CD4-positive, alpha-beta T cell (primary cell): ENCODE results near the gene RRAD. TPM values are rescaled to one million over a fixed set of nuclear protein-coding genes. Genes with fewer than 3 reads are reported as not detected.

ENCODE experiments used
- ATAC-seq: fragments of 200-7000 bp; cut with Tn5 transposase; one replicate; pipeline ENCODE4 v1.10.0; 2022; ENCODE audit warnings: mild to moderate bottlenecking; ENCODE audit not compliant: poor library complexity
- CTCF ChIA-PET: fragments of 350-600 bp; sonication (Branson Sonifier 250); formaldehyde crosslinking; loops from one replicate; lab custom pipeline; 2021; ENCODE audit warnings: antibody characterized with exemption, inconsistent platforms; lab: Charles Lee
- POLR2A ChIA-PET: fragments of 350-600 bp; sonication (Branson Sonifier 250); formaldehyde crosslinking; loops from one replicate; lab custom pipeline; 2021; ENCODE audit warnings: antibody characterized with exemption, inconsistent platforms; lab: Charles Lee
- DNase-seq, 14 experiments: peaks; one replicate each; pipeline ENCODE4 v3.0.0-alpha.2; 2013 to 2020; ENCODE audit warnings: mixed read lengths in 2 of 14
- H3K27ac ChIP-seq, 2 donors: one replicate each; pipeline versions ENCODE4 v1.5.1 to v1.7.0; 2013; ENCODE audit warnings: low read length in 2 of 2, low read depth in 1 of 2, mild to moderate bottlenecking in 1 of 2
- H3K27me3 ChIP-seq, 2 experiments: 1 replicate in 1 of 2; 2 replicates in 1 of 2; pipeline versions ENCODE4 v1.6.1 to v1.7.0; 2013; ENCODE audit warnings: low read length in 2 of 2, control low read depth in 1 of 2, mild to moderate bottlenecking in 1 of 2, moderate library complexity in 1 of 2; ENCODE audit not compliant: insufficient read depth in 2 of 2, control insufficient read depth in 1 of 2
- H3K36me3 ChIP-seq: one replicate; pipeline ENCODE4 v1.6.1; 2013; ENCODE audit warnings: low read length, control low read depth; ENCODE audit not compliant: insufficient read depth
- H3K4me1 ChIP-seq: one replicate; pipeline ENCODE4 v1.6.1; 2013; ENCODE audit warnings: low read length, control low read depth; ENCODE audit not compliant: insufficient read depth
- H3K4me3 ChIP-seq: one replicate; pipeline ENCODE4 v1.5.1; 2013; ENCODE audit warnings: mild to moderate bottlenecking, low read length, moderate library complexity
- H3K9me3 ChIP-seq, 2 experiments: 1 replicate in 1 of 2; 2 replicates in 1 of 2; pipeline versions ENCODE4 v1.6.1 to v1.7.0; 2013; ENCODE audit warnings: low read length in 2 of 2, mild to moderate bottlenecking in 2 of 2, control low read depth in 1 of 2, moderate library complexity in 1 of 2; ENCODE audit not compliant: control insufficient read depth in 1 of 2, insufficient read depth in 1 of 2
- H3K27ac Mint-ChIP-seq: one replicate; pipeline ENCODE4 v1.8.0; 2020; ENCODE audit warnings: mixed read lengths
- H3K27me3 Mint-ChIP-seq: one replicate; pipeline ENCODE4 v1.8.0; 2021; ENCODE audit warnings: mixed read lengths
- H3K36me3 Mint-ChIP-seq: one replicate; pipeline ENCODE4 v1.8.0; 2021; ENCODE audit warnings: low read depth, mixed read lengths
- H3K4me1 Mint-ChIP-seq: one replicate; pipeline ENCODE4 v1.8.0; 2021; ENCODE audit warnings: low read depth, mixed read lengths
- H3K4me3 Mint-ChIP-seq: one replicate; pipeline ENCODE4 v1.8.0; 2020; ENCODE audit warnings: mild to moderate bottlenecking, mixed read lengths
- H3K9me3 Mint-ChIP-seq: one replicate; pipeline ENCODE4 v1.8.0; 2020; ENCODE audit warnings: mixed read lengths
- CTCF ChIP-seq: fragments of 200-600 bp; IDR thresholded peaks from one replicate; pipeline ENCODE4 v1.8.0; 2022; ENCODE audit warnings: antibody characterized with exemption, mild to moderate bottlenecking
- intact Hi-C, 2 experiments: fragments of 100-400 bp; cut with DNase I in 1 of 2; cut with micrococcal nuclease in 1 of 2; formaldehyde crosslinking; loops; one replicate each; pipeline versions ENCODE4 v1.15.1 to v1.9.0; 2023 to 2025; cut with DNase I, micrococcal nuclease
- total RNA-seq, 174 experiments: library from RNA in 2 of 174; stranded (reverse) in 2 of 174; gene quantifications; one replicate each; pipeline ENCODE4 v1.2.3 and lab custom pipeline; 2021 to 2026

Gene RRAD
- total RNA-seq, 2 experiments from 2014 or later: 0.28 to 0.49 TPM

DNA sequence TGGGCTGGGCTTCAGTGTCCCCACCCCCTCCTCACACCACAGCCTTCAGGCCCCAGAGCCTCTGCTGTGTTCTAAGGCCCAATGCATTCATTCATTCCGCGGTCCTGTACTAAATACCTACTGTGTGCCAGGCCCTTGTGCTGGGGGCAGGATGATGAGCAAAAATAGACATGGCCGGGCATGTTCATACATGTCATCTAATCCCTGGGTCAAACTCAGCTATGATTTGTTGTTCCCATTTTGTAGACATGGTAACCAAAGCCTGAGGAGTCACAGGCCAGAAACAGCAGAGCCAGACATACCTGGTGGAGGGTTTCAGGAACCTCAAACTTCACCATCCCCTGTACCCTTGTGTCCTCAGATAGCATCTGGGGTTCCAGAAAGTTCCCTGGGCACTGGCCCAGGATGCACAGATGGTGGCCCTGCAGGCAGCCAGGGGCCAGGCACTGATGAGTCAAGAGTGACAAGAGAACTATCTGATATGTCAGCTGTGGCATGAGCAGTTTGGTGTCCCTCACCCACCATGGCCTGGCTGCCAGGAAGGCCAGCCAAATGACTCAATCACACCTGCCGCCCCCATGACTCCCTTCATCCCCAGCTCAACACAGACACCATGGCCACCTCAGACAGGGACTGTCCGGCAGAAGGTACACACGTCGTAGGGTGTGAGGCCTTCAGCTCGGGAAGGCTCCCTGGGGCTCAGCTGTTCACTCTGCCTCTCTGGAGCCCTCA, 2.7 kb upstream of the RRAD start:
- Histone ChIP-seq H3K27me3 (peaks cover 28 to 29% of the 10 kb centered on the region in 2 experiments), H3K36me3 (peaks cover 11% of the 10 kb centered on the region), H3K27ac (no peak overlapping the region), H3K9me3 (peaks cover 0 to 5% of the 10 kb centered on the region in 2 experiments), H3K4me1 (peaks cover 28% of the 10 kb centered on the region), H3K4me3 (no peak overlapping the region)
- no peaks in the 10 kb centered on the region for H3K9me3 Mint-ChIP-seq
- H3K36me3 Mint-ChIP-seq: peaks cover 23% of the 10 kb centered on the region
- POLR2A ChIA-PET: interaction anchor here (0.7 kb wide), 1 partner anchor 41 kb away, joined by 3 read pairs; no protein-coding TSS in a partner anchor
- intact Hi-C loops: loop anchor here in 1 of 2 experiments (2.0 kb wide), 1 partner anchor 33 kb away; no protein-coding TSS in a partner anchor
- H3K4me1 Mint-ChIP-seq: peaks cover 22% of the 10 kb centered on the region
- peaks cover 45% of the 10 kb centered on the region for H3K27me3 Mint-ChIP-seq
- no peak for DNase-seq
- H3K4me3 Mint-ChIP-seq: no peak overlapping the region
- H3K27ac Mint-ChIP-seq: no peak overlapping the region
- ATAC-seq: no peak
- TF ChIP-seq CTCF: no peak
- CTCF ChIA-PET: interaction anchor here (1.1 to 1.4 kb wide), 3 partner anchors 33 to 97 kb away, joined by 3 to 8 read pairs (median 6); partner anchors contain the start of gene NAE1

DNA sequence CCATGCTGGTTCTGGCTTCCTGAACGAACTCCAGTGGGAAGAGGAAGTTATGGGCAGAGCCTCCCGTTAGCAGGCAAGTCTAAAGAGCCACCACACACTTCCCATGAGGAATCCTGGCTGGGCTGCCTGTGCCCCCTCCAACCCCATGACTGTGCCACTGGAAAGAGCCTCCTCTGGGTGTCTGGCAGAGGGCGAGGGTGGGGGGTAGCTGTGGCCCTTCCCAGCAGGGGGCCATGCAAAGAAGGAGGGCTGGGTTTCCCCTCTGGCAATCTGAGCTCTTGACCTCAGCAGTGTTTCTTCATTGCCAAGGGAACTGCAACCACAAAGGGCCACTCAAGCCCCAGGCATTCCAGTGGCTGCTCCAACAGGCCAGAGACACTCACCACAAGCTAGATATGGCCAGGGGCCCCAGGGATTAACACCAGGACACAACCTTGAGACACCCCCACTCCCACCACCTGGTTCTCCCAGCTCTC, 1.7 kb upstream of the RRAD start:
- ATAC-seq (no peak), DNase-seq (no peak)
- H3K4me1 Mint-ChIP-seq: peaks cover 11% of the 10 kb centered on the region
- no peak for TF ChIP-seq CTCF
- Histone ChIP-seq H3K4me3 (no peak overlapping the region), H3K9me3 (peaks cover 0 to 7% of the 10 kb centered on the region in 2 experiments), H3K27ac (no peak overlapping the region), H3K27me3 (peaks cover 28 to 33% of the 10 kb centered on the region in 2 experiments), H3K4me1 (peaks cover 17% of the 10 kb centered on the region), H3K36me3 (peaks cover 5% of the 10 kb centered on the region)
- no peak overlapping the region for H3K4me3 Mint-ChIP-seq
- H3K27me3 Mint-ChIP-seq: peaks cover 48% of the 10 kb centered on the region
- intact Hi-C loops: no loop called here
- H3K27ac Mint-ChIP-seq: no peak overlapping the region
- POLR2A ChIA-PET: no interaction called here
- CTCF ChIA-PET: no interaction called here
- H3K9me3 Mint-ChIP-seq: no peaks in the 10 kb centered on the region
- H3K36me3 Mint-ChIP-seq: peaks cover 12% of the 10 kb centered on the region

DNA sequence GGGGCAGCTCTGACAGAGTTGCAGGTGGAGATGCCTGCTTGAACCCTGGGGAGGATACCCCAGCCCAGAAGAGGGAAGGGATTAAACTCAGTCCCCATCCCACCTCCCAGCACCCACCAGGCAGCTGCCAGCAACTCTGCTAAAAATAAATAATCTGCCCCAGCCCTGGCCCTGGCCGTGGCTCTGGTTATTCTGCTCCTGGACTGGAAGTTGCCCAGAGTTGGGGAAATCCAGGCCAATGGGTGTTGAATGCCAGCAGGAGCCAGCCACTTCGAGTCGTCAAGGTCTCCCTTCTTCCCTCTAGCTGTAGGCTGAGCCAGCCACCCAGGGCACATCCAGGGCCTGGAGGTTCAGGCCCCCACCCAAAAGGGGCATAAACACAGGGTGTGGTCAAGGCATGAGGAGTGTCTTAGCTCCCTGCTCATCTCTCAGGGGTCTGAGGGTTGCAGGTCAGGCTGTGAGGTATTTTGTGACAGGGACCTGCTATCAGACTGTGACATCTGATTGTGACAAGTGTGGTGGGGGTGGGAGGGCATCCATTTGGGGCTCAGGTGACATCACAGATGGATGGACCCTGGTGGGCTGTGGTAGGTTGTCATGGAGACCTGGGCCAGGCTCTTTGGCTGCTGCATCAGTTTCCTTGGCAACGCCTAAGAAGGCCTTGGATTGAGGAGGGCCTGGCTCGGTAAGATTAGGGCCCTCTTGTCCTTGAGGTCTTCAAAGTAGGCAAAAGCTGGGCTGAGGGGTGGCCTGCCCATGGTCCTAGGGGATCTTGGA, 1.0 kb upstream of the RRAD start:
- Histone ChIP-seq H3K4me1 (peaks cover 16% of the 10 kb centered on the region), H3K9me3 (peaks cover 0 to 11% of the 10 kb centered on the region in 2 experiments), H3K27me3 (peaks cover 28 to 37% of the 10 kb centered on the region in 2 experiments), H3K27ac (no peak overlapping the region), H3K4me3 (no peak overlapping the region), H3K36me3 (peaks cover 3% of the 10 kb centered on the region)
- Mint-ChIP-seq H3K27ac (no peak overlapping the region), H3K36me3 (peaks cover 6% of the 10 kb centered on the region), H3K4me3 (no peak overlapping the region), H3K9me3 (no peaks in the 10 kb centered on the region), H3K27me3 (peaks cover 51% of the 10 kb centered on the region), H3K4me1 (peaks cover 7% of the 10 kb centered on the region)
- intact Hi-C loops: no loop called here
- TF ChIP-seq CTCF: no peak
- ATAC-seq (no peak), DNase-seq (no peak)
- POLR2A ChIA-PET: no interaction called here
- CTCF ChIA-PET: interaction anchor here (1.8 kb wide), 1 partner anchor 53 kb away, joined by 4 read pairs; no protein-coding TSS in a partner anchor
